ENCODE results near the gene ANXA2R. TPM values are rescaled to one million over a fixed set of nuclear protein-coding genes. Genes with fewer than 3 reads are reported as not detected.
"Not testable (repeated sequence)": the region's sequence is repeated elsewhere in the genome, so short reads cannot be mapped to it uniquely, and the experiment has no call there.

Gene ANXA2R
- total RNA-seq, 1 experiment from 2014 or later = 0.20 TPM

- H3K18ac ChIP-seq (ENCODE audit: insufficient read length, low read depth, low read length); H4K20me1 ChIP-seq (ENCODE audit: control insufficient read depth, insufficient read depth, insufficient read length); H3K79me1 ChIP-seq (ENCODE audit: insufficient read depth, low read depth, low read length, poor library complexity, severe bottlenecking); H3K56ac ChIP-seq (ENCODE audit: insufficient read length, low read depth, low read length); H3K36me3 Mint-ChIP-seq (ENCODE audit: insufficient read depth in 1 of 3, low read depth in 3 of 3); H3K9ac ChIP-seq (ENCODE audit: extremely low read depth, insufficient read length, low read length); H3K4me3 Mint-ChIP-seq; H3K9me3 ChIP-seq (ENCODE audit: control insufficient read depth, low read depth, low read length); H3T11ph ChIP-seq (ENCODE audit: low read length); H4K8ac ChIP-seq (replicated peaks; ENCODE audit: insufficient read length, low read depth, low read length); H3K23me2 ChIP-seq (ENCODE audit: insufficient read length, low read depth, low read length, poor library complexity, severe bottlenecking); DNase-seq; H3K14ac ChIP-seq (ENCODE audit: insufficient read depth, low read length); H3K27ac ChIP-seq (ENCODE audit: insufficient read length, low read depth, low read length); H2AFZ ChIP-seq (ENCODE audit: low read length); H4K5ac ChIP-seq (ENCODE audit: insufficient read length, low read depth, low read length); H3K9me3 Mint-ChIP-seq; H3K4me2 ChIP-seq (ENCODE audit: insufficient read depth, insufficient read length, low read length); H2BK15ac ChIP-seq (ENCODE audit: low read depth, low read length); H2AK5ac ChIP-seq (ENCODE audit: insufficient read length, low read length); H2BK12ac ChIP-seq (ENCODE audit: insufficient read length, low read depth, low read length); H3K27me3 ChIP-seq (ENCODE audit: insufficient read depth, low read length); H3K4me1 Mint-ChIP-seq; H3K4me1 ChIP-seq (ENCODE audit: insufficient read depth, low read length); H3K4ac ChIP-seq (ENCODE audit: low read depth, low read length); H3K27ac Mint-ChIP-seq; H3K79me2 ChIP-seq (ENCODE audit: insufficient read depth, low read length); H4K91ac ChIP-seq (ENCODE audit: insufficient read length, low read depth, low read length); H3K23ac ChIP-seq (ENCODE audit: insufficient read length, low read depth, low read length); H2BK20ac ChIP-seq (ENCODE audit: low read depth, low read length, poor library complexity, severe bottlenecking); H2BK5ac ChIP-seq (ENCODE audit: insufficient read length, low read length); H2BK120ac ChIP-seq (ENCODE audit: low read depth, low read length, poor library complexity, severe bottlenecking): not testable (repeated sequence)
- H3K27me3 Mint-ChIP-seq (ENCODE audit: low read depth) = peaks cover 24% of the 10 kb centered on the region
- no CpG with 5 or more reads among the region's 2 CpGs for WGBS (ENCODE audit: extremely low coverage, insufficient read length, low lambda C conversion rate)
Observed at GRCh38 chr5:43055098-43055497, 15.0 kb upstream of the ANXA2R start.

All from H9 (cell line).